ENCODE results near the gene ERCC5. TPM values are rescaled to one million over a fixed set of nuclear protein-coding genes. Genes with fewer than 3 reads are reported as not detected.

Gene ERCC5
- total RNA-seq, 4 donors from 2014 or later = 51.5 to 73.0 (median 55.1) TPM

GRCh38 chr13:102807699-102808098 is 38.1 kb upstream of the ERCC5 start:
- no peak overlapping the region for H3K4me3 ChIP-seq (ENCODE audit: low read depth, poor library complexity, severe bottlenecking)
- intact Hi-C loops (cut with DNase I; ENCODE audit: low total_unique reads) = no loop called here
- TF ChIP-seq, protein P1, sequence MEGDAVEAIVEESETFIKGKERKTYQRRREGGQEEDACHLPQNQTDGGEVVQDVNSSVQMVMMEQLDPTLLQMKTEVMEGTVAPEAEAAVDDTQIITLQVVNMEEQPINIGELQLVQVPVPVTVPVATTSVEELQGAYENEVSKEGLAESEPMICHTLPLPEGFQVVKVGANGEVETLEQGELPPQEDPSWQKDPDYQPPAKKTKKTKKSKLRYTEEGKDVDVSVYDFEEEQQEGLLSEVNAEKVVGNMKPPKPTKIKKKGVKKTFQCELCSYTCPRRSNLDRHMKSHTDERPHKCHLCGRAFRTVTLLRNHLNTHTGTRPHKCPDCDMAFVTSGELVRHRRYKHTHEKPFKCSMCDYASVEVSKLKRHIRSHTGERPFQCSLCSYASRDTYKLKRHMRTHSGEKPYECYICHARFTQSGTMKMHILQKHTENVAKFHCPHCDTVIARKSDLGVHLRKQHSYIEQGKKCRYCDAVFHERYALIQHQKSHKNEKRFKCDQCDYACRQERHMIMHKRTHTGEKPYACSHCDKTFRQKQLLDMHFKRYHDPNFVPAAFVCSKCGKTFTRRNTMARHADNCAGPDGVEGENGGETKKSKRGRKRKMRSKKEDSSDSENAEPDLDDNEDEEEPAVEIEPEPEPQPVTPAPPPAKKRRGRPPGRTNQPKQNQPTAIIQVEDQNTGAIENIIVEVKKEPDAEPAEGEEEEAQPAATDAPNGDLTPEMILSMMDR (IDR thresholded peaks at IDR 0.05) = no peak
- TF ChIP-seq POLR2A (IDR thresholded peaks at IDR 0.05) = no peak
- no peak for DNase-seq (ENCODE audit: low spot score in 2 of 2)
- 96 to 97% methylated on average over 3 of the region's 3 CpGs for WGBS, 2 donors

- H3K4me3 ChIP-seq (ENCODE audit: low read depth, poor library complexity, severe bottlenecking) = no peak overlapping the region
- no peak for DNase-seq (ENCODE audit: low spot score in 2 of 2)
- intact Hi-C loops (cut with DNase I; ENCODE audit: low total_unique reads) = no loop called here
- TF ChIP-seq POLR2A (IDR thresholded peaks at IDR 0.05) = no peak
Measured at GRCh38 chr13:102812611-102813287, 33.1 kb upstream of the ERCC5 start.

- no peak for DNase-seq (ENCODE audit: low spot score in 2 of 2)
- intact Hi-C loops (cut with DNase I; ENCODE audit: low total_unique reads) = no loop called here
- 83 to 89% methylated on average over 7 of the region's 7 CpGs for WGBS, 2 donors
- TF ChIP-seq, protein P1 (IDR thresholded peaks at IDR 0.05) = no peak
- TF ChIP-seq POLR2A (IDR thresholded peaks at IDR 0.05) = no peak
- H3K4me3 ChIP-seq (ENCODE audit: low read depth, poor library complexity, severe bottlenecking) = no peak overlapping the region
Measured at GRCh38 chr13:102814025-102814607, 31.7 kb upstream of the ERCC5 start.

DNA sequence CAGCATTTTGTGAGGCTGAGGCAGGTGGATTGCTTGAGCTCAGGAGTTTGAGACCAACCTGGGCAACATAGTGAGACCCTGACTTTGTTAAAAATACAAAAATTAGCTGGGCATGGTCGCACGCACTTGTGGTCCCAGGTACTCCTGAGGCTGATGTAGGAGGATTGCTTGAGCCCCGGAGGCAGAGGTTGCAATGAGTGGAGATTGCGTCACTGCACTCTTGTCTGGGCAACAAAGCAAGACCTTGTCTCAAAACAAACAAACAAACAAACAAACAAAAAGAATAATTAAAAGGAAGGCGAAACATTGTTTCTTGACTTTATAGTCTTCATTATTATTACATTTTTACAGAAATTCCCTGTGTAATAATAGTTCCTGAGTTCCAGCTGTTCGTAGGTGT is 31.0 kb upstream of the ERCC5 start:
- DNase-seq (ENCODE audit: low spot score in 2 of 2) = no peak
- H3K4me3 ChIP-seq (ENCODE audit: low read depth, poor library complexity, severe bottlenecking) = no peak overlapping the region
- 79 to 92% methylated on average over 6 of the region's 6 CpGs for WGBS, 2 donors
- intact Hi-C loops (cut with DNase I; ENCODE audit: low total_unique reads) = no loop called here
- TF ChIP-seq, protein P1 (IDR thresholded peaks at IDR 0.05) = no peak
- no peak for TF ChIP-seq POLR2A (IDR thresholded peaks at IDR 0.05)

DNA sequence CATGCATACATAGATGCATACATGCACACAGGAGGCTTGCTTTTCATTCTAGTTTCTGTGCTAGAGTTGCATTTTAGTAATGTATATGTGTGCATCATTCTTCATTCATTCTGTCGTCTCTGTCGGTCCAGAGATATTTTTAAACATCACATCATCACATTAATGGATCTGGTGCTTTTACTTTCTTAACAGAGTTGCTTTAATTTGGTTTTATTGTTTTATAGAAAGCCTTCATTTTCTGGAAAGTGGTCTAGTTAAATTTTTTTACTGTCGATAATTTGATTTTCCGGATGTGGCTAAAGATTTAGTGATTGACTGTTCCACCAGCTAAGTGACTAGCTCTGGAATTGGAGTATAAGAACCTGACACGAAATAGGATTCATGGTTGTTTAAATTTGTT is 30.0 kb upstream of the ERCC5 start:
- intact Hi-C loops (cut with DNase I; ENCODE audit: low total_unique reads) = no loop called here
- no peak for TF ChIP-seq POLR2A (IDR thresholded peaks at IDR 0.05)
- TF ChIP-seq, protein P1 (IDR thresholded peaks at IDR 0.05) = no peak
- no peak for DNase-seq (ENCODE audit: low spot score in 2 of 2)
- WGBS, 2 donors = 89 to 91% methylated on average over 5 of the region's 5 CpGs
- H3K4me3 ChIP-seq (ENCODE audit: low read depth, poor library complexity, severe bottlenecking) = no peak overlapping the region

DNA sequence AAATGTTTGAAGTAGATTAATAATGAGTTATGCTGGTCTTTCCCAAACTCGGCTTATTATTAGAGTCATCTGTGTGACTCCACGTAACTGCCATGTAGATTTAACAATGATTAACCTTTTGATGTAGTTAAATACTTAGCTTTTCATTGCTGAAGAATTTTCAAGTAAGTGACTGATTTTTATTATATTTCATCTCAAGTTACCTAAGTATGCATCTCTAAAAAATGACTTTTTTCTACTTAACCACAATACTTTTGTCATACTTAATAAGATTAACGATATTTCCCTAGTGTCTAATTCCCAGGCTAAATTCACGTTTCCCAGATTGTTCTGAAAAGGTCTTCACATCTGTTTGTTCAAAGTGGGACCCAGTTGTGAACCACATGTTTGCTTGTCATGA is 29.1 kb upstream of the ERCC5 start:
- intact Hi-C loops (cut with DNase I; ENCODE audit: low total_unique reads) = no loop called here

More for the DNA sequence above, 29.1 kb upstream of the ERCC5 start:
- no peak overlapping the region for H3K4me3 ChIP-seq (ENCODE audit: low read depth, poor library complexity, severe bottlenecking)
- TF ChIP-seq POLR2A (IDR thresholded peaks at IDR 0.05) = no peak
- TF ChIP-seq, protein P1 (IDR thresholded peaks at IDR 0.05) = no peak
- 76 to 84% methylated on average over 4 of the region's 4 CpGs for WGBS, 2 donors
- DNase-seq (ENCODE audit: low spot score in 2 of 2) = no peak
